M059J (cell line): ENCODE data around the gene ACE. TPM values are rescaled to one million over a fixed set of nuclear protein-coding genes. Genes with fewer than 3 reads are reported as not detected.

Experiments
- DNase-seq: peaks from one replicate; pipeline ENCODE4 v3.0.0-alpha.2; 2012; ENCODE audit warnings: low read depth
- total RNA-seq: library from RNA; depleted of rRNA; stranded (reverse); fragments of >200 nt; shearing (Covaris generic); gene quantifications from 2 replicates; pipeline ENCODE4 v1.2.3, GENCODE V29; 2014

Gene ACE
- total RNA-seq, 1 experiment from 2014 or later = 2.1 TPM

DNA sequence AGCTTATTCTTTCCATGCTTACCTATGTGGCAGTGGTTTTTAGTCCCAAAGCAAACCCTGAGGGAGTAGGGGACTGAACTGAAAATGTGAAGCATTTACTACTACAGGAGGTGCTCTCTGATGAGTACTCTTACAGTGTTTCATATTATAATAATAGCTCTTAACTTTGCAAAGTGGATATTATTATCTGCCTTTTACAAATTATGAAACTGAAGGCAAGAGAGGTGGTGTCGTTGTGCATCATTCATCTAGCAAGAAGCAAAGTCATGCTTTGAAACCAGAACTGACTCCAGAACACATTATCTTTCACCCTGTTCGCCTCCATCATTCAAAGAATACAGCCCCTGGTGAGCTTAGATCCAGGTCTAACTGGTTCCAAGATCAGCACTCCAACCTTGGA is 38.1 kb downstream of the ACE start:
- DNase-seq = no peak

DNA sequence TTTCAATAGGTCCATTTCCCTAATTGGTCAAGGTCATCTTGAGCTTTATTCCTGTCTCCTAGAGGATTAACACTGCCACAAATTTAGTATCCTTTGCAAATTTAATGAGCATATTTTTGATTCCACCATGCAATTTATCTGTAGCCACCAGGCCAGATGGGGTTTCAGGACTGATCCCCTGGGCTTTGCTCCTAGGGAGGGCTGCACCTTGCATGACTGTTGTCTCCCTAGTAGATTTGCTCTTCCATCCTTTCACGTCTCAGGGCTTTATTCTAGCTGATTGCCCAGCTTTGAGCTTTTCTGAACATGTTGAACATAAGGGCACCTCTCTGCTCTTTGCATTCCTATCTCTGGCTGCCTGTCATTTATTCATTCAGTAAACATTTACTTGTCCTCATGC is 38.6 kb downstream of the ACE start:
- no peak for DNase-seq

DNA sequence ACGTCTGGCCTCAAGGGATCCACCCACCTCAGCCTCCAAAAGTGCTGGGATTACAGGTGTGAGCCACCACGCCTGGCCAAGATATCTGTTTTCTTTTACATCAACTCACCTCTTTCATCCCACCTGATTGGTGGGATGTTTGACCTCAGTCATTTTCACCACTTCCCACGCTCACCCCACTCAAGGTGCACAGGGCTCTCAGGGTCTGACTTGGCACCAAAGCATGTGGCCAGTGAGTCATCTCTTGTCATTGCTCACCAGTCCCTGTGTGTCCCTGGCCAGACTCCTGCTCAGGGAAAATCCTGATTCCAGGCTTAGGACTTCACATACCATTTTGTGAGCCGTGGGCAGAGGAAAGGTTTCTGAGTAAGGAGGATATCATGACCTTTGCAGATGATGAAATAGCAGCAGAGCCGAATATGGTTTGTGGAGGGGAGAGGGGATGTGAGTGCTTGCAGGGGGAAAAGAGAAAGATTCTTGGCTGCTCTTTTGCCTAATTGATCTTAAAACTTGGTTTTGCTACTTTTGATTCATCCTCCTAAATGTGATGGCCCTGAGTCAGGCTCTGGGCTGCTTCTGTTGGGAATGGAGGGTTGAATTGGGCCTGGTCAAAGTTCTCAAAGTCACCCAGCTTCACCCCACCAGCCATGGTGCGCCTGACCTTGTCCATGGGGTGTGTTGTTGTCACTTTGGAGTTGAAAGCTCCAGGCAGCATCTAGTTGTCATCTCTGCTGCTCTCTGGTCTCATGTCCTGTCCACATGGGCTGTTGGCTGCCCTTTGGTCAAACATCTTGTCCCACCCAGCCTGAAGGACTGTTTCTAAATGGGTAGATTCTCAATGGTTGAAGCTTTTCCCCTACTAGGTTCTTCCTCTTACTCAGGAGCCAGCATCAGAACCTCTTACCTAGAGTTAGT is 40.3 kb downstream of the ACE start:
- DNase-seq = peak; percentile 89

DNA sequence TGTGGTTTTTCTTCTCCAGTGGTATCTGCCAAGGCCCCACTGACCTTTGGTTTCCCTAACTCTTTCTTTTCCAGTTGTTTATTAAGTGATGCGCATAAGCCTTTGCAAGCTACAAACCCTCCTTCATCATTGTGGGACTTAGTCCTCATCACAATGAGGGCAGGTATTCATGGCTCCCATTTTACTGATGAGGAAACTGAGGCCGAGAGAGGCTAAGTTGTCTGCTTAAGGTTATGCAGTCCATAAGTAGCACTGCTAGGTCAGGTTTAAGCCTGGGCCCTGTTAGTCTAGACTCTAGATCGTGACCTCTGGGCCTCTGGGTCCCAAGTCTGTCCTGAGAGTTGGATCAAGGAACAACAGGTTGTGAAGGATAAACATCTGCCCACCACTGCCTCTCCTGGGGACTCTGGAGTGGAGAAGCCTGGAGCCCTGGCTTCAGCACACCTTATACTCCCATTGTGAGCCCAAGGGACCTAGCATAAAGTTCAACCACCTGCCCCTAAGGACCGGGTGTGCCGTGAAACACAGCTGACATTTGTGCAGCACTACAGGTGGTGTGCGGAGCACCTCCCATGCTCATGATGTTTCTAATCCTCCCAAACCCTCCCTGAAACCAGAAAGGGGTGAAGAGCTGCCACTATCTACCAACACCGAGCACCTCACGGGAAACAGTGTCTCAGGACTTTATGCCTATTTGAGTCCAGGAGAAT is 41.1 kb downstream of the ACE start:
- DNase-seq = no peak

DNA sequence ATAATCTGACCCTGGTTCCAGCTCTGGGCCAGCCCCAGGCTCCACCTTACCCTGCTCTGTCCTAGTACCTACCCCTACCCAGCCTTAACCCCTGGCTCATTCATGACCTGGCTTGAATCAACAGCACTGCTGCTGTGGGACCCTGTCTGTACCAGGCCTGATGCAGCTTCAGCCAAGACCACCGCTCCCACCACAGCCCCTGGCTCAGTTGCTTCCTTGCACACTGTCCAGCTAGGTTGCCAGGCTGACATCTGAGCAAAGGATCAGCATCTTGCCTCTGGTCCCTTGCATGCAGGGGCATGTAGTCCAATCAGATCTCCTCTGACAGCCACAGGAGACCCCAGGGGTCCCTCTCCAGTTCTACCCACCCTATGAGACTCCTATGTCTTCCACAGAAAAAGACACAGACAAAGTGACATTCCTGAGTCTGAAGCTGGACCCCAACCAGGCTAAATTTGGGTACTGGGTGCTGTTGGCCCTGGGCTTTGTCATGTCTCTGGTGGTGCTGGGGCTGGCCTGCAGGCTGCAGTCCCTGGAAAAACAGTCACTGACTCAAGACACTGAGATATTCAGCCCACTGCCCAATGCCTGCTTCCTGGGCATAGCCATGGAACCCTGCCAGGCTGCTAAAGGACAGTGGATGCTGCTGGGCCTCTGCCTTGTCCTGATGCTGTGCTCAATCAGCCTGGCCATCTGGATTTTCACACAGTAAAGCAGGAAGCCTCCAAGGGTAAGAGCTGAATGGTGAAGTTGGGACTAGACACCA is 42.4 kb downstream of the ACE start:
- DNase-seq = no peak

DNA sequence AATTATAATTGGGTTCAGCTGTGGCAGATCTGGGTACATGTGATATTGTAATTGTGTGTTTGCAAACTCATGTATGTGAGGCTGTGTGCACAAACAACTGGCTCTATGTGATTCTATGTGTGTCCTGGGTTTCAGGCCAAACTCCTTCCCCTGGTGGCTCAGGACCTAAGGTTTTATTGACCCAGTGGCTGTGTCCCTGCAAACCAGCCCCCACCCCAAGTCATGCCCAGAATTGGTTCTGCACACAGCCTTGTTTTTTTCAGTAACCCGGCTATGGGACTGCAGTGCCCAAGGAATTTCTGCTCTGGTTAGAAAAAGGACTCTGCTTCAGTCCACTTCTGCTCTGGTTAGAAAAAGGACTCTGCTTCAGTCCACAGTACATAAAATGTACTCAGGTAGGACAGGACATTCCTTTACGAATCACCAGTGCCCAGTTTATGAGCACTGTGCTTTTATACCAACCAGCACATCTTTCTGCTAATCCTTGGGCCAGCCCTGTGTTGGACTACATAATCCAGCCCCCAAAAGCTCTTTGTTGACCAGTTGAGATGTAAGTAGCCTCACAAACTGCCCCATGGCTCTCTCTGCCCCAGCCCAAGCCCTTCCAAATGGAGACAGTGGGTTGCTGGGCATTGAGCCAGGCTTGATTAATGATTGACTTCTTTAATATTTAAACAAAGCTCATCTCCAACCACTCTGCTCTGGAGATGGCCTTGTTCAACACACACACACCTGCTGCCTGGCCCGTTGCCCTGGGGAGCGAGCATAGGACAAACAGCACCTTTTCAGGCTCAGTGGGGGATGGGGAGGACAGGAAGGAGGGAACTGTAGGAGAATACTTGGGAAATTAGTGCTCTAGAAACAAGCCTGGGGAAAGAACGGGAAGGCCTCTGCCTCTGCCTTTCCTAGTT is 43.4 kb downstream of the ACE start:
- DNase-seq = no peak

DNA sequence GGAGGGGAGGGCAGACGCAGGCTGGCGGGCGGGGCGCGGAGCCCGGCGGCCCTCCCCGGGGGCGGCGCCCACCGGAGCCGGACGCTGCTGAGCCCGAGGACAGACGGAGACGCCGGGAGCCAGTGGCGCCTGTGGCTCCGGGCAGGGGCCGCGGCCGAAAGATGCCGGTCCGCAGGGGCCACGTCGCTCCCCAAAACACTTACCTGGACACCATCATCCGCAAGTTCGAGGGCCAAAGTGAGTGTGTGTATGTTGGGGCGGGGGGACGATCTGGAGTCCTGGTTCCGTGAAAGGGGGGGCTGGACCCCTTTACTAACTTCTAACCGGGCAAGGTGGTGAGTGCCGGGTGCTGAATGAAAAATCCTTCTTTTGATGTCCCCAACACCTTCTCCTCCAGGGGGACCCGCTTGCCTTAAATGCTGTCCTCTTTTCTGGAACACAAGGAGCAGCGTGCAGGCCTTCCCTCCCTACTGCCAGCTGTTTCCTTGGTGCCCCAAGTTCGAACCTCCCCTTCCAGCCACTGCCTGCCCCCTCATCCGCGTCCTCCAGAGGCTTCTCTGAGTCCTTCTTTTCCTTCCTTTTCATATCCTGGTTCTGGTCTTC is 46.5 kb downstream of the ACE start, which contains the start of gene KCNH6:
Gene KCNH6, plus strand, starts transcription at position 106 of the 603 bp plus-strand sequence. Its CDS starts 56 bp downstream, at position 162.
- peak; percentile 16 for DNase-seq

DNA sequence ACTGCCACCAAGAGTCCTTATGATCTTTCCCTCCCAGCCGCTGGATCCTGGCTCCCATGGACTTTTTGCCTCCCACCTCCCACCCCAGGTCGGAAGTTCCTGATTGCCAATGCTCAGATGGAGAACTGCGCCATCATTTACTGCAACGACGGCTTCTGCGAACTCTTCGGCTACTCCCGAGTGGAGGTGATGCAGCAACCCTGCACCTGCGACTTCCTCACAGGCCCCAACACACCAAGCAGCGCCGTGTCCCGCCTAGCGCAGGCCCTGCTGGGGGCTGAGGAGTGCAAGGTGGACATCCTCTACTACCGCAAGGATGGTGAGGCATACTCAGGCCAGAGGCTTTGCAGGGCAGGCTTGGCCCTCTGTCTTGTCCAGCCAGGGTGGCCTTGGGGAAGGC is 47.2 kb downstream of the ACE start:
- no peak for DNase-seq

DNA sequence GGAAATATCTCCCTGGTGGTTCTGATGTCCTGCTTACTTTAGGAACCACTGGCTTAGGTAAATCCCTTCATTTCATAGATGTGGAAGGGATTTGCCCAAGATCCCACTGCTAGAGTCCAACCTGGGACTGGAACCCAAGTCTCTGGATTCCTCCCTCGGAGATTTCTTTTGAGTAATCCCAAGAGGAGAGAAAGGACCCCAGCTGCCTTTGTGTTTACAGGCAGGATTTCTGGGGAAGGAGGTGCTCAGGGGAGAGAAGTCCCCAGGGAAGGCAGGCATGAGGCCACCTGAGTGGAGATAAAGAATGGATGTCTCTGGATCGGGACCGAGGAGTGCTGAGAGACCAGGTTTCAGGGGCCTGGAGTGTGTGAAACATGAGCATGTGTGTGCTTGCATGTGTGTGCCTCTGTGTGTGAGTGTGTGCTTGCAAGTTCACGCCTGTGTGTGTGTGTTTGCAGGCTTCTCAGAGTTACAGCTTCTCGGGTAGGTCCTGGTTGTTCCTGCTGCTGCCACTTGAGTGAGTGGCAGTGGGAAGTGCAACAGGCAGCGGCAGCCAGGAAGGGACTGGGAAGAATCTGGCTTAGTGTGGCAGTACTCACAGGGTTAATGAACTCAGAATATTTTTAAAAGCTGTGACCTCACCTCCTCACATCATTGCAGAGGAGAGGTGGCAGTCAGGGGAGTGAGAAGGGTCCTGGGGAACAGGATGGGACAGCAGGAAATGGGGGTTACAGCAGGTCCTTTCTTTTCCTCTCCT is 48.5 kb downstream of the ACE start:
- no peak for DNase-seq

DNA sequence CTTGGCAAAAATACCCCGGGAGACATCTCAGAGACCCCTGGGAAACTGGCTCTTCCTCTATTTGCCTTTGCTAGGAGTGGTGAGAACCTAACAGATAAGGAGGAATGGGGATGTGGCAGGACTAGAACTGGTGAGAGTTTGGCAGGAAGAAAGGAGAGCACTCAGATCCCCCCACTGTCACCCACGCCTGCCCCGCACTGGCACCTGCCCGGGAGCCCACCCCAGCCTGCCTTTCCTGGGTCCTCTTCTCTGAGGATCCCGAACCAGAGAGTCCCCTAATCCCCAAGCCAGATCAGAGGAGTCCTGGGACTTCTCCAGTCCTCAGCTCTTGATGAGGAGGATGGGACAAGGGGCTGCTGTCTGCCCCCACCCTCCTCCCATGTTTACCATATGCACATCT is 50.0 kb downstream of the ACE start:
- no peak for DNase-seq

DNA sequence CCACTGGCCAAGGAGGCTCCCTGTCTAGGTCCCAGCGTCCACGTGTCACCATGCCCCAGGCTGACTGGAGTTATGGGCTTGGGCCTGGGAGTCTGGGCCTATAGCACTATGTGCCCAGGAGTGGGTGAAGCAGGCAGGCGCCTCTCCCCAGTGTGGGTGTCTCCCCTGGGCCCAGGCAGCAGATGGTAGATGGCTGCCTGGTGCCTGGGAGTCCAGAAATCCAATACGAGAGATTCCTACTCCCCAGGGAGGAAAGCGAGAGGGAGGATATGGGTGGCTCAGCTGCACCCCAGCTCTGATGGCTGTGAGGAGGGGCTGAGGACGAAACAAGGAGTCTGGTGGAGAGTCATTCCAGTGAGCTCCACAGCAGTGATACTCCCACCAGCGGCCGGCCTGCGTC is 51.3 kb downstream of the ACE start:
- no peak for DNase-seq

DNA sequence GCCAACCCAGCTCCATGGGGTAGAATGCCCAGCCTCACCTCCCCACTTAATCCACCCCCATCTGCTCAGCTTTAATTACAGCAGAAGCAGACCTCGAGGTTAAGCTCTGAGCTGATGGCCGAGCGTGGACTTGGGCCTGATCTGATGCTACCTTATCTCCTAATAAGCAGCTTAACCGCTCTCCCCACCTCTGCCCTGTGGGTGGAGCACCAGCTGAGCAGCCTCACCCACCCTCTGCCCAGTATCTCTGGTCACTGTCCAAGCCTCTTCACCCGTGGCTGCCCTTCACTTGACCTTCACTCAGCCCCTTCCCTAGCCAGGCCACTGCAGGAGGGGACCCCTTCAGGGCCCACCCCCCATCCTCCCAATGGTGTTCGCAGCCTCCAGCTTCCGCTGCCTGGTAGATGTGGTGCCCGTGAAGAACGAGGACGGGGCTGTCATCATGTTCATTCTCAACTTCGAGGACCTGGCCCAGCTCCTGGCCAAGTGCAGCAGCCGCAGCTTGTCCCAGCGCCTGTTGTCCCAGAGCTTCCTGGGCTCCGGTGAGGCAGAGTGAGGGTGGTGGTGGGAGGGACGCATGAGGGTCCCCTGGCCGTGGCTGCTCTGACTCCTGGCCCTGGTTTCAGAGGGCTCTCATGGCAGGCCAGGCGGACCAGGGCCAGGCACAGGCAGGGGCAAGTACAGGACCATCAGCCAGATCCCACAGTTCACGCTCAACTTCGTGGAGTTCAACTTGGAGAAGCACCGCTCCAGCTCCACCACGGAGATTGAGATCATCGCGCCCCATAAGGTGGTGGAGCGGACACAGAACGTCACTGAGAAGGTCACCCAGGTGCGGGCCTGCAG is 53.1 kb downstream of the ACE start:
- DNase-seq = no peak

DNA sequence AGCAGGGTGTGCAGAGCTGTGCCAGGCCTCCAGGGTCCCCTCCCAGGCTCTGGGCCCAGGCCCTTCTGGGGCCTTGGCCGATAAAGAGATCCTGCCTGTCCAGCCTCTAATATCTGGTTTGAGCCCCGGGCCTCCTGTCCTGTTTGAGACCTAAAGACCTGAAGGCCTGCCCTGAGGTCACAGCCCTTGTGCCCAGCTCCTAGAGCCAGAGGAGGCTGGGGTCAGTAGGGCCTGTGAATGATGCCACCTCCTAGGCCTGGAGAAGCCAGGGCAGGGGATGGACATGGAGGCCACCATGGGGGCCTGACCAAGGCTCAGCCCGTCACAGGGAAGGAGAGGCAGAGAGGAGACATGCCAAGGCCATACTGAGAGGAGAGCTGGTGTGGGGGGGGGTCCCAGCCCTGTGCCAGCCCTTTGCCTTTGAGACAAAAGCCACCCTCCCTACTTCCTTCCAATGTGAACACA is 53.7 kb downstream of the ACE start:
- DNase-seq = no peak

DNA sequence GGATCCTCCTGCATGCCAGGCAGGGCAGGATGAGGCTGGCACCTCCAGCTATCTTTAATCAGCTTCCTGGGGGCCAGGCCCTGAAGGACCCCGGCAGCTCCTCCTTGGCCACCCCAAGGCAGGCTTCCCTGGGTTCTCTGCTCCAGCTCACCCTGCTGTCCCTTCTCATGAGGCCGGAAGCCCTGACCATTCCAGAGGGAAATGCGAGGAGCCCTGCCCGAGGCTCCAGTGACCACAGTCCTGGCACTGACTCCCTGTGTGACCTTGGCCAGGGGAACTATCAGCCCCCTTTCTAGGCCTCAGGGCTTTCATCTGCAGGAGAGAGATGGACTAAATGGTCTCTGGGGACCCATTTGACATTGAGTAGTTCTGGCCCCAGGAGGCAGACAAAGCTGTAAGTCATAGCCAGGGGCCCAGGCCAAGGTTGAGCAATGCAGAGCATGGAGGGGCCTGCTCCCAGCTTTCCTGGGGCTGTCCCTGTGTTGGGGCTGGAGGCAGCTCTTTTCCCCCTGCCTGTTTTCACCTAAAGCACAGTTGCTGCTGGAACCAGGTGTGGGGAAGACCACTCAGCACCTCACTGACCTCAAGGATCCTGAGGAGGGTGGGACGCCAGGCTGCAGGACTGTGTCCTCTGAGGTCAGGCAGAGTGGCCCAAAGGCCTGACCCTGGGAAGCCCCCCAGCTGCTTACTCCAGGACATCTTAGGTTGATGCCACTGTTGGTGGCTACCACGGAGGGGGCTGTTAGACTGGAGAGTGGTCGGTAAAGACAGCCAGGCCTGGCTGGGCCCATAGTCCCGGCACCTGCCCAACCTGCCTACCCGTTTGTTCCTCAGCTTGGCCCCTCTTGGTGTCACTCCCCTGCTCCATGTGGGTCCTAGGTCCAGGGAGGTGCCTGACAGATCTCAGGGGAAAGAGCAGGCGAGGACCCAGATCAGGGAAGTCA is 54.4 kb downstream of the ACE start:
- peak; percentile 35 for DNase-seq

DNA sequence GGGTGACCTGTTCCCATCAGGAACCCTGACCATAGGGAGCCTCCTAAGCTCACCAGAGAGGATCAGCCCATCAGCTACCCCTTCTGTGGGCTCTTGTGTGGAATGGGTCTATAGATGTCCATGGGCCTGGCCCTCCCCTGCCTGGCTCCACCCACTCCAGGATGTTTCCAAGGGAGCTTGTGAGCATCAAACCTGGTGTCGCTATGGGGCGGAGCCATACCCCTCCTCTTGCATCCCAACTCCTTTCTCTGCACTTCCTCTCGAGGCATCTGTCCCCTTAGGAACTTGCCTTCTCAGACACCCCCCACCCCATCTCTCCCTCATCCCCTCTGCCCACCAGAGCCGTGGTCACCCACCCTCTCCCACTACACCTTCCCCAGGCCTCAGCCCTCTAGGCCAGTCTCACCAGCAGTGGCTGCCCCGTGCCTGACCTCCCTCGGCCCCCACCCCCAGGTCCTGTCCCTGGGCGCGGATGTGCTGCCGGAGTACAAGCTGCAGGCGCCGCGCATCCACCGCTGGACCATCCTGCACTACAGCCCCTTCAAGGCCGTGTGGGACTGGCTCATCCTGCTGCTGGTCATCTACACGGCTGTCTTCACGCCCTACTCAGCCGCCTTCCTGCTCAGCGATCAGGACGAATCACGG is 56.7 kb downstream of the ACE start:
- no peak for DNase-seq

DNA sequence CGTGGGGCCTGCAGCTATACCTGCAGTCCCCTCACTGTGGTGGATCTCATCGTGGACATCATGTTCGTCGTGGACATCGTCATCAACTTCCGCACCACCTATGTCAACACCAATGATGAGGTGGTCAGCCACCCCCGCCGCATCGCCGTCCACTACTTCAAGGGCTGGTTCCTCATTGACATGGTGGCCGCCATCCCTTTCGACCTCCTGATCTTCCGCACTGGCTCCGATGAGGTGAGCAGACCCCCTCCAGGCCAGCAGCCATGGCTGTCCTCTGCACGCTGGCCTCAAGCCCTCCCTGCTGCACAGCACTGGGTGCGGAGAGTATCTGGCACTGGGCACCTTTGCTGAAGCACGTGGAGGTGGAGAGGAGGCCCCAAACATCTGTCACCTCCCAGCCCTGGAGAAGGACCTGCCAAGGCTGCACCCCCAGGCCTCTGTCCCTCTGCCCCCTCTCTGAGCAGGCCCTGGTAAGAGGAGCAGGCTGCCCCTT is 57.3 kb downstream of the ACE start:
- no peak for DNase-seq

DNA sequence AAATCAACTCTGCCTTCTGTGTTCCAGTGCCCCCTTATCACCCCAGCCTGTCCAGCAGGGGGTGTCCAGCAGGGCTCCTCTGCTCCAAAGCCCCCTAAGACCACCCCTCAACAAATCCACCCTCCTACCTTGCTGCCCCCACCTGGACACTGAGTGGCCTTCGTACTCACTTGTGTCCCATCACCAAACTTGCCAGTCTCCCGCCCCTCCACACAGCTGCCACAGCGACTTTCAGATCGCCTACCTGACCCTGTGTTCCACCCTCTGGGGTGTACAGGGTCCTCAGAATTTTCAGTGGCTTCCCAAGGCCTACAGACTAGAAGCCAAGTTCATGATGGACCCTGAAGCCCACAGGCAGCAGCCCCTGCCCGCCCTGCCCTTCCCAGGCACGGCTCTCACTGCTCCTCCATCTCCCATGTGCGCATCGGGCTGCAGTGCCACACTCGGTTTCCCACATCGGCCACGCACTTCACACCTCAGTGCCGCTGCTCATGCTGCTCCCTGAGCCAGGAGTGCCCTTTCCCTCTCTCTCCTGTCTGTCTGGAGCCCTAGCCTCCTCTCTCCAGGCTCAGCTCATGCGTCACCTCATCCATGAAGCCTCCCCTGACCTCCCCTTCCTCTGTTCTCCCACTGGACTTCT is 58.1 kb downstream of the ACE start:
- no peak for DNase-seq
